ENCODE data around the gene EXOSC7.

The EXOSC7 gene

DNA sequence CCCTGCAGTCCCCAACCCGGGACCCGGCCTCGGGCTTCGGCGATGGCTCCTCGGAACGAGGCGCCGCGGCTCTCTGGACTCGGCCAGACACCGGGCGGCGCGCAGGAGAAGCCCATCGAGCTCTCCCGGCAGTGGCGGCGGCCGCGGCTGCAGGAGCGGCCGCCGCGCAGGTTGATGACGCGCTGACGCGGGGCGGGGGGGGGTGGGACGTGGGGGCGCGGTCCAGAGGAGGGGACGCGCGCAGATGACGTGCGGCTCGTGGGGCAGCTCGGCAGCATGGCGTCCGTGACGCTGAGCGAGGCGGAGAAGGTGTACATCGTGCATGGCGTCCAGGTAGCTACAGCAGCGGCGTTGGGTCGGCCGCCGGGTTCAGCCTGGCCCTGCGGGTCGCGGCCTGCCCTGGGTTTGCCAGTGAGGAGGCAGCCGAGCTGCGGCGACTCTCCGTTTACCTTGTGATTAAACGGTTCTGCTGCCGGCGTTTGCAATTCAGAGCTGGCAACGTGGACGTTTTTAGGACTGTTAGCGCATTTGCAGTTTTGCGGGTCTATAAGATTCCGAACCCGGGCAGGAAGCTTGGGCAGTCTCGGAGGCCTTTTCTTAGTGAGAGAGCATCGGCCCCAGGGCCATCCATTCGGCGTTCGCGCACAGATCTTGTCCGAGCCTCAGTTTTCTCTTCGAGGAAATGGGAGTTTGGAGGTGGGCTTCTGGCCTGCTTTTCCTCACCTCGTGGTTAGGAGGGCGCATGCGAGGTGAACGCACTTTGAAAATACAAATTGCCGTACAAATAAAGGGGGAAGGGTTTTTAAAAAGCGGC lies at the start of gene EXOSC7, which contains the start of gene ZDHHC3:
TSS of gene EXOSC7 (plus strand) at position 243 of the 814 bp plus-strand sequence. CDS start at position 277, 34 bp downstream.
TSS of gene ZDHHC3 (minus strand) at position 173 of the 814 bp plus-strand sequence. CDS start 16,738 bp downstream, outside the sequence.
- ATAC-seq: peak; percentile 87
- TF ChIP-seq, protein P1, sequence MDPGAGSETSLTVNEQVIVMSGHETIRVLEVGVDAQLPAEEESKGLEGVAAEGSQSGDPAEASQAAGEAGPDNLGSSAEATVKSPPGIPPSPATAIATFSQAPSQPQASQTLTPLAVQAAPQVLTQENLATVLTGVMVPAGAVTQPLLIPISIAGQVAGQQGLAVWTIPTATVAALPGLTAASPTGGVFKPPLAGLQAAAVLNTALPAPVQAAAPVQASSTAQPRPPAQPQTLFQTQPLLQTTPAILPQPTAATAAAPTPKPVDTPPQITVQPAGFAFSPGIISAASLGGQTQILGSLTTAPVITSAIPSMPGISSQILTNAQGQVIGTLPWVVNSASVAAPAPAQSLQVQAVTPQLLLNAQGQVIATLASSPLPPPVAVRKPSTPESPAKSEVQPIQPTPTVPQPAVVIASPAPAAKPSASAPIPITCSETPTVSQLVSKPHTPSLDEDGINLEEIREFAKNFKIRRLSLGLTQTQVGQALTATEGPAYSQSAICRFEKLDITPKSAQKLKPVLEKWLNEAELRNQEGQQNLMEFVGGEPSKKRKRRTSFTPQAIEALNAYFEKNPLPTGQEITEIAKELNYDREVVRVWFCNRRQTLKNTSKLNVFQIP (CRISPR knock-in tag; IDR thresholded peaks at IDR 0.05; ENCODE audit: borderline replicate concordance, low read depth): no peak
- no peak for TF ChIP-seq GLIS3 (CRISPR knock-in tag; IDR thresholded peaks at IDR 0.05)
- no peak for TF ChIP-seq ZNF565 (CRISPR knock-in tag; conservative IDR thresholded peaks at IDR 0.05; ENCODE audit: low read depth)
- TF ChIP-seq SNAI2 (CRISPR knock-in tag; IDR thresholded peaks at IDR 0.05): no peak
- TF ChIP-seq, protein P2, sequence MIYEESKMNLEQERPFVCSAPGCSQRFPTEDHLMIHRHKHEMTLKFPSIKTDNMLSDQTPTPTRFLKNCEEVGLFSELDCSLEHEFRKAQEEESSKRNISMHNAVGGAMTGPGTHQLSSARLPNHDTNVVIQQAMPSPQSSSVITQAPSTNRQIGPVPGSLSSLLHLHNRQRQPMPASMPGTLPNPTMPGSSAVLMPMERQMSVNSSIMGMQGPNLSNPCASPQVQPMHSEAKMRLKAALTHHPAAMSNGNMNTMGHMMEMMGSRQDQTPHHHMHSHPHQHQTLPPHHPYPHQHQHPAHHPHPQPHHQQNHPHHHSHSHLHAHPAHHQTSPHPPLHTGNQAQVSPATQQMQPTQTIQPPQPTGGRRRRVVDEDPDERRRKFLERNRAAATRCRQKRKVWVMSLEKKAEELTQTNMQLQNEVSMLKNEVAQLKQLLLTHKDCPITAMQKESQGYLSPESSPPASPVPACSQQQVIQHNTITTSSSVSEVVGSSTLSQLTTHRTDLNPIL (CRISPR knock-in tag; IDR thresholded peaks at IDR 0.05; ENCODE audit: low read depth): no peak
- TF ChIP-seq ARNTL (CRISPR knock-in tag; IDR thresholded peaks at IDR 0.05; ENCODE audit: borderline replicate concordance, low read depth): no peak
- no peak for TF ChIP-seq ZC3H10 (CRISPR knock-in tag; IDR thresholded peaks at IDR 0.05)
- TF ChIP-seq BACH2 (CRISPR knock-in tag; IDR thresholded peaks at IDR 0.05; ENCODE audit: borderline replicate concordance): no peak
- no peak for TF ChIP-seq ZFP30 (CRISPR knock-in tag; IDR thresholded peaks at IDR 0.05)
- TF ChIP-seq PPARA (CRISPR knock-in tag; IDR thresholded peaks at IDR 0.05; ENCODE audit: borderline replicate concordance): no peak
- TF ChIP-seq, protein P3, sequence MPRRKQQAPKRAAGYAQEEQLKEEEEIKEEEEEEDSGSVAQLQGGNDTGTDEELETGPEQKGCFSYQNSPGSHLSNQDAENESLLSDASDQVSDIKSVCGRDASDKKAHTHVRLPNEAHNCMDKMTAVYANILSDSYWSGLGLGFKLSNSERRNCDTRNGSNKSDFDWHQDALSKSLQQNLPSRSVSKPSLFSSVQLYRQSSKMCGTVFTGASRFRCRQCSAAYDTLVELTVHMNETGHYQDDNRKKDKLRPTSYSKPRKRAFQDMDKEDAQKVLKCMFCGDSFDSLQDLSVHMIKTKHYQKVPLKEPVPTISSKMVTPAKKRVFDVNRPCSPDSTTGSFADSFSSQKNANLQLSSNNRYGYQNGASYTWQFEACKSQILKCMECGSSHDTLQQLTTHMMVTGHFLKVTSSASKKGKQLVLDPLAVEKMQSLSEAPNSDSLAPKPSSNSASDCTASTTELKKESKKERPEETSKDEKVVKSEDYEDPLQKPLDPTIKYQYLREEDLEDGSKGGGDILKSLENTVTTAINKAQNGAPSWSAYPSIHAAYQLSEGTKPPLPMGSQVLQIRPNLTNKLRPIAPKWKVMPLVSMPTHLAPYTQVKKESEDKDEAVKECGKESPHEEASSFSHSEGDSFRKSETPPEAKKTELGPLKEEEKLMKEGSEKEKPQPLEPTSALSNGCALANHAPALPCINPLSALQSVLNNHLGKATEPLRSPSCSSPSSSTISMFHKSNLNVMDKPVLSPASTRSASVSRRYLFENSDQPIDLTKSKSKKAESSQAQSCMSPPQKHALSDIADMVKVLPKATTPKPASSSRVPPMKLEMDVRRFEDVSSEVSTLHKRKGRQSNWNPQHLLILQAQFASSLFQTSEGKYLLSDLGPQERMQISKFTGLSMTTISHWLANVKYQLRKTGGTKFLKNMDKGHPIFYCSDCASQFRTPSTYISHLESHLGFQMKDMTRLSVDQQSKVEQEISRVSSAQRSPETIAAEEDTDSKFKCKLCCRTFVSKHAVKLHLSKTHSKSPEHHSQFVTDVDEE (CRISPR knock-in tag; IDR thresholded peaks at IDR 0.05): no peak
- TF ChIP-seq, protein P4, sequence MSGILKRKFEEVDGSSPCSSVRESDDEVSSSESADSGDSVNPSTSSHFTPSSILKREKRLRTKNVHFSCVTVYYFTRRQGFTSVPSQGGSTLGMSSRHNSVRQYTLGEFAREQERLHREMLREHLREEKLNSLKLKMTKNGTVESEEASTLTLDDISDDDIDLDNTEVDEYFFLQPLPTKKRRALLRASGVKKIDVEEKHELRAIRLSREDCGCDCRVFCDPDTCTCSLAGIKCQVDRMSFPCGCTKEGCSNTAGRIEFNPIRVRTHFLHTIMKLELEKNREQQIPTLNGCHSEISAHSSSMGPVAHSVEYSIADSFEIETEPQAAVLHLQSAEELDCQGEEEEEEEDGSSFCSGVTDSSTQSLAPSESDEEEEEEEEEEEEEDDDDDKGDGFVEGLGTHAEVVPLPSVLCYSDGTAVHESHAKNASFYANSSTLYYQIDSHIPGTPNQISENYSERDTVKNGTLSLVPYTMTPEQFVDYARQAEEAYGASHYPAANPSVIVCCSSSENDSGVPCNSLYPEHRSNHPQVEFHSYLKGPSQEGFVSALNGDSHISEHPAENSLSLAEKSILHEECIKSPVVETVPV (CRISPR knock-in tag; IDR thresholded peaks at IDR 0.05): no peak
- TF ChIP-seq ZNF8 (CRISPR knock-in tag; IDR thresholded peaks at IDR 0.05): no peak
- TF ChIP-seq ZNF70 (CRISPR knock-in tag; IDR thresholded peaks at IDR 0.05): no peak
- no peak for TF ChIP-seq RARB (CRISPR knock-in tag; IDR thresholded peaks at IDR 0.05)

DNA sequence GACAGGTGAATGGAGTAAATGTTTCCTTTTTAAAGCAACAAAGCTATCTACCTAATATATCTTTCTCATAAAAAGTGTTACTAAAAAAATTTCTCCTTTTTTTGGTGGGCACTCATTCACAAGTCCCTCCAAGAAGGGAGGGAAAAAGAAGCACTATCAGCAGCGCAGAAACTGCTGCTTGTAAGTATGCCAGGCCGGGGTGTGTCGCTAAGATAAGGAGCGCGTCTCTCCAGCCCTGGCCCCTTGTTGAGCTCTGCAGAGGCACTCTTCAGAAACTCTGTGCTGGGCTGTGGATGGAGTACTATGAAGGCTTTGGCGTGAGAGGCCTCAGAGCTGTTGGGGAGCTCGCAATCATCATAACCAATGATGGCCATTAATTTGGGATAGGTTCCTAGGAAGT lies 49.1 kb upstream of the EXOSC7 start:
- ATAC-seq: no peak
- TF ChIP-seq, protein P5, sequence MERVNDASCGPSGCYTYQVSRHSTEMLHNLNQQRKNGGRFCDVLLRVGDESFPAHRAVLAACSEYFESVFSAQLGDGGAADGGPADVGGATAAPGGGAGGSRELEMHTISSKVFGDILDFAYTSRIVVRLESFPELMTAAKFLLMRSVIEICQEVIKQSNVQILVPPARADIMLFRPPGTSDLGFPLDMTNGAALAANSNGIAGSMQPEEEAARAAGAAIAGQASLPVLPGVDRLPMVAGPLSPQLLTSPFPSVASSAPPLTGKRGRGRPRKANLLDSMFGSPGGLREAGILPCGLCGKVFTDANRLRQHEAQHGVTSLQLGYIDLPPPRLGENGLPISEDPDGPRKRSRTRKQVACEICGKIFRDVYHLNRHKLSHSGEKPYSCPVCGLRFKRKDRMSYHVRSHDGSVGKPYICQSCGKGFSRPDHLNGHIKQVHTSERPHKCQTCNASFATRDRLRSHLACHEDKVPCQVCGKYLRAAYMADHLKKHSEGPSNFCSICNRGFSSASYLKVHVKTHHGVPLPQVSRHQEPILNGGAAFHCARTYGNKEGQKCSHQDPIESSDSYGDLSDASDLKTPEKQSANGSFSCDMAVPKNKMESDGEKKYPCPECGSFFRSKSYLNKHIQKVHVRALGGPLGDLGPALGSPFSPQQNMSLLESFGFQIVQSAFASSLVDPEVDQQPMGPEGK (CRISPR knock-in tag; IDR thresholded peaks at IDR 0.05; ENCODE audit: borderline replicate concordance): no peak
- TF ChIP-seq ZNF8 (CRISPR knock-in tag; IDR thresholded peaks at IDR 0.05) (no peak), BACH2 (CRISPR knock-in tag; IDR thresholded peaks at IDR 0.05; ENCODE audit: borderline replicate concordance) (no peak), TCF4 (CRISPR knock-in tag; IDR thresholded peaks at IDR 0.05; ENCODE audit: borderline replicate concordance) (no peak), ZC3H10 (CRISPR knock-in tag; IDR thresholded peaks at IDR 0.05) (no peak), TOX (CRISPR knock-in tag; IDR thresholded peaks at IDR 0.05; ENCODE audit: borderline replicate concordance) (no peak), RARB (CRISPR knock-in tag; IDR thresholded peaks at IDR 0.05) (no peak), CSDC2 (CRISPR knock-in tag; IDR thresholded peaks at IDR 0.05) (no peak), ISL1 (CRISPR knock-in tag; IDR thresholded peaks at IDR 0.05) (no peak), SNAI2 (CRISPR knock-in tag; IDR thresholded peaks at IDR 0.05) (no peak)
- TF ChIP-seq, protein P1 (CRISPR knock-in tag; IDR thresholded peaks at IDR 0.05; ENCODE audit: borderline replicate concordance, low read depth): no peak
- TF ChIP-seq, protein P3 (CRISPR knock-in tag; IDR thresholded peaks at IDR 0.05): no peak
- TF ChIP-seq, protein P2 (CRISPR knock-in tag; IDR thresholded peaks at IDR 0.05; ENCODE audit: low read depth): no peak
